HepG2 (cell line): ENCODE measurements around the gene SMAD7. TPM values are rescaled to one million over a fixed set of nuclear protein-coding genes. Genes with fewer than 3 reads are reported as not detected.

Experiments
- AGO2 ChIP-seq: fragments of 200-400 bp; formaldehyde crosslinking; optimal IDR thresholded peaks from 2 replicates; pipeline ENCODE3; 2017; ENCODE audit warnings: mild to moderate bottlenecking, low read depth, low read length, moderate library complexity
- ATF7-NPFF ChIP-seq: sonication (generic); formaldehyde crosslinking; IDR thresholded peaks from 2 replicates; pipeline ENCODE4 v1.8.1; 2023; ENCODE audit warnings: mild to moderate bottlenecking, low read depth, missing genetic modification reagents, moderate library complexity
- DNMT3B ChIP-seq: conservative IDR thresholded peaks from 2 replicates; pipeline ENCODE4 v1.6.1; 2016; ENCODE audit warnings: missing biosample characterization, control low read depth
- HOXA3 ChIP-seq: sonication (generic); formaldehyde crosslinking; IDR thresholded peaks from 2 replicates; pipeline ENCODE4 v1.5.0; 2020; ENCODE audit warnings: missing genetic modification reagents
- NPAS2 ChIP-seq: sonication (generic); formaldehyde crosslinking; IDR thresholded peaks from 2 replicates; pipeline ENCODE4 v1.8.0; 2022; ENCODE audit warnings: mild to moderate bottlenecking, missing genetic modification reagents, borderline replicate concordance
- SALL1 ChIP-seq: sonication (generic); formaldehyde crosslinking; IDR thresholded peaks from 2 replicates; pipeline ENCODE4 v1.8.0; 2022; ENCODE audit warnings: mild to moderate bottlenecking, missing genetic modification reagents
- TBL1XR1 ChIP-seq: fragments of 150-350 bp; IDR thresholded peaks from 2 replicates; pipeline ENCODE4 v1.6.1; 2014; ENCODE audit warnings: borderline replicate concordance, low read length; ENCODE audit not compliant: partially characterized antibody
- ZBTB49 ChIP-seq: sonication (generic); formaldehyde crosslinking; IDR thresholded peaks from 2 replicates; pipeline ENCODE4 v1.4.0; 2020; ENCODE audit warnings: missing genetic modification reagents, borderline replicate concordance
- ZNF333 ChIP-seq: sonication (generic); formaldehyde crosslinking; IDR thresholded peaks from 2 replicates; pipeline ENCODE4 v1.4.0; 2020; ENCODE audit warnings: mild to moderate bottlenecking, missing genetic modification reagents, borderline replicate concordance
- ZNF460 ChIP-seq: sonication (generic); formaldehyde crosslinking; IDR thresholded peaks from 2 replicates; pipeline ENCODE4 v1.5.1; 2020; ENCODE audit warnings: missing genetic modification reagents, mild to moderate bottlenecking, borderline replicate concordance
- ZNF567 ChIP-seq: sonication (generic); formaldehyde crosslinking; IDR thresholded peaks from 2 replicates; pipeline ENCODE4 v1.8.1; 2023; ENCODE audit warnings: mild to moderate bottlenecking, missing genetic modification reagents, borderline replicate concordance
- ZNF609 ChIP-seq: sonication (generic); formaldehyde crosslinking; IDR thresholded peaks from 2 replicates; pipeline ENCODE4 v1.4.0; 2020; ENCODE audit warnings: mild to moderate bottlenecking, missing genetic modification reagents, borderline replicate concordance
- ZNF660 ChIP-seq: sonication (generic); formaldehyde crosslinking; IDR thresholded peaks from 2 replicates; pipeline ENCODE4 v1.5.1; 2020; ENCODE audit warnings: mild to moderate bottlenecking, low read depth, missing genetic modification reagents, borderline replicate concordance
- ZNF775 ChIP-seq: sonication (generic); formaldehyde crosslinking; IDR thresholded peaks from 2 replicates; pipeline ENCODE4 v1.4.0; 2020; ENCODE audit warnings: missing genetic modification reagents, mild to moderate bottlenecking, moderate library complexity, borderline replicate concordance
- polyA plus RNA-seq, 8 experiments: library from polyadenylated mRNA; depleted of rRNA in 3 of 8; stranded (reverse) in 7 of 8; unstranded in 1 of 8; fragments of >200 nt; fragmentation: Illumina TruSeq in 4 of 8; extraction: Trizol in 4 of 8; gene quantifications; 2 replicates each; pipeline versions ENCODE4 v1.2.1 to v1.2.3, GENCODE V29; 2011 to 2016; ENCODE audit warnings: low read depth in 4 of 8, missing spikeins in 1 of 8, mixed read lengths in 1 of 8; ENCODE audit not compliant: insufficient read depth in 1 of 8
- total RNA-seq, 5 experiments: library from RNA; depleted of rRNA; stranded (reverse); fragments of >200 nt; fragmentation: Illumina TruSeq; extraction: Trizol; gene quantifications; 2 replicates each; pipeline ENCODE4 v1.2.3, GENCODE V29; 2016; ENCODE audit warnings: low read depth in 1 of 5
- TF ChIP-seq, protein P1 (sequence below): IDR thresholded peaks from 2 replicates; pipeline ENCODE4 v1.6.1; 2016; ENCODE audit warnings: missing biosample characterization, missing genetic modification reagents, low read depth

Gene SMAD7
- total and polyA plus RNA-seq, 2 of the 13 experiments (the other 11 are each of a cell fraction or from before 2014, with no cell fraction given) = 17.4 to 24.7 TPM

DNA sequence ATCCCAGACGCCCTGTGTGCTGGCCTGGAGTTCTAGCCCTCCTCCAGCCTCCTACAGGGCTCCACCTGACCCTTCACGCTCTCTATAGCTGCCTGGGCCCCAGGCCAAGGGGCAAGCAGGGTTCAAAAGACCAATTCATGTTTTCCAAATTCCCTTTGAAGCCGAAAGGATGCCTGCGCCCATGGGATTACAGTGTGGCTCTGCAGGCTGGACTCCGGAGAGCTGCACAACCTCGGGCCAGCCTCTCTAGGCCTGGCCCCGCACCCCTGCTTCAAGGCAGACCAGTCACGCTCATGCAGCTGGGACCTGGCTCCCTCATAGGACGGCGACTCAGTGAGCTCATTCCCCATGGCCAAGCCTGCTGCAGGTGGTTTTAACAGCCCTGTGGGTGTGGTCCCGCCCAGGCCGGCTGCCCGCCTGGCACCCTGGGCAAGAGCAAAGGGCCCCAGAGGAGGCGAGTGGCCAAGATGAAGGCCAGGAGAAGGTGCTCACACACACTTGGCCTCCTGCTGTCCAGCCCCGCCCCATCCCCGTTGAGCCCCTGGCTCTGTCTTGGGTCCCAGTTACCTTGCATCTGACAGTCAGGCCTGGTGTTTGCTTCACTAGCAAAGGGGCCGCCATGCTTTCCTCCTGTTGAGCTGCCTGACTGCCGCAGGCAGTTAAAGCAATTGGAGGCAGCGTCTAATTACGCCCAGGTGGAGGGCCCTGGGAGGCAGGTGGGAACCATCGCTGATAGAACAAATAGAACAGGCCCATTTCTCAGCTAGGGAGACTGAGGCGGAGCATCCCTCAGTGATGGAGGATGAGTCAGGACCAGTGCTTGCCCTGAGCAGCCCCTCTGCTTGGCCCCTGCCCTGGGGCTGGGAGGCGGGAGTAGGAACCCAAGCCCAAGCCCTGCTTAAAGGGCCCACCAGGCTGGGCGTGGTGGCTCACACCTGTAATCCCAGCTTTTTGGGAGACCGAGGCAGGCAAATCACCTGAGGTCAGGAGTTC, 56.9 kb downstream of the SMAD7 start (continued):
- TF ChIP-seq ZNF609 = peak; percentile 81; the same call in 1 of the 2 replicates
- TF ChIP-seq ZNF660 (CRISPR knock-in tag) = no peak
- TF ChIP-seq TBL1XR1 = peak; percentile 32
- TF ChIP-seq, protein P1, sequence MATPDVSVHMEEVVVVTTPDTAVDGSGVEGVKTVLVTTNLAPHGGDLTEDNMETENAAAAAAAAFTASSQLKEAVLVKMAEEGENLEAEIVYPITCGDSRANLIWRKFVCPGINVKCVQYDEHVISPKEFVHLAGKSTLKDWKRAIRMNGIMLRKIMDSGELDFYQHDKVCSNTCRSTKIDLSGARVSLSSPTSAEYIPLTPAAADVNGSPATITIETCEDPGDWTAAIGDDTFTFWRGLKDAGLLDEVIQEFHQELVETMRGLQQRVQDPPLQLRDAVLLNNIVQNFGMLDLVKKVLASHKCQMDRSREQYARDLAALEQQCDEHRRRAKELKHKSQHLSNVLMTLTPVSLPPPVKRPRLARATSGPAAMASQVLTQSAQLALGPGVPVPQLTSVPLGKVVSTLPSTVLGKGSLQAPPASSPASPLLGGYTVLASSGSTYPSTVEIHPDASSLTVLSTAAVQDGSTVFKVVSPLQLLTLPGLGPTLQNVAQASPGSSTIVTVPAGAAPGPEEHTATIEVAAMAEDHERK (CRISPR knock-in tag) = no peak
- TF ChIP-seq SALL1 (CRISPR knock-in tag) = peak; percentile 94
- TF ChIP-seq ZNF333 (CRISPR knock-in tag) = no peak
- TF ChIP-seq ATF7-NPFF (CRISPR knock-in tag) = no peak
- no peak for TF ChIP-seq ZNF460 (CRISPR knock-in tag)
- TF ChIP-seq DNMT3B = no peak
- no peak for TF ChIP-seq ZNF775
- no peak for TF ChIP-seq ZBTB49 (CRISPR knock-in tag)
- TF ChIP-seq NPAS2 (CRISPR knock-in tag) = no peak
- peak; percentile 84 for TF ChIP-seq HOXA3 (CRISPR knock-in tag)
- TF ChIP-seq AGO2 = no peak
- 0 out of 2 replicates have a peak, but pooled peaks have one; percentile 42 for TF ChIP-seq ZNF567
